NCI-H1436 treated with DMSO at 0.1 percent for 48 hours (cell line): ENCODE measurements around the gene LRP8.

Source experiments
- DNase-seq: peaks from one replicate; lab custom pipeline; 2025; lab: John Stamatoyannopoulos, UW

LRP8 gene

GRCh38 chr1:53321776-53322602 is 5.9 kb downstream of the LRP8 start:
- no peak for DNase-seq

GRCh38 chr1:53321366-53321765 is 6.5 kb downstream of the LRP8 start:
- no peak for DNase-seq

GRCh38 chr1:53320646-53321045 is 7.2 kb downstream of the LRP8 start:
- no peak for DNase-seq

GRCh38 chr1:53319296-53320101 is 8.4 kb downstream of the LRP8 start:
- DNase-seq = no peak

- no peak for DNase-seq
These were observed 10.0 kb downstream of the LRP8 start for GRCh38 chr1:53317646-53318539.

- no peak for DNase-seq
These were observed 10.9 kb downstream of the LRP8 start for GRCh38 chr1:53316766-53317581.

GRCh38 chr1:53316424-53316765 is 11.5 kb downstream of the LRP8 start:
- no peak for DNase-seq

GRCh38 chr1:53315456-53316423 is 12.1 kb downstream of the LRP8 start:
- DNase-seq = no peak

GRCh38 chr1:53315046-53315445 is 12.8 kb downstream of the LRP8 start:
- DNase-seq = no peak

GRCh38 chr1:53314606-53315005 is 13.3 kb downstream of the LRP8 start:
- DNase-seq = no peak

GRCh38 chr1:53314096-53314495 is 13.8 kb downstream of the LRP8 start:
- DNase-seq = no peak

- DNase-seq = no peak
These were observed 14.3 kb downstream of the LRP8 start for GRCh38 chr1:53313556-53313955.

GRCh38 chr1:53311702-53312305 is 16.1 kb downstream of the LRP8 start:
- DNase-seq = no peak

- DNase-seq = no peak
These were observed 16.8 kb downstream of the LRP8 start for GRCh38 chr1:53310847-53311681.

- DNase-seq = no peak
These were observed 18.1 kb downstream of the LRP8 start for GRCh38 chr1:53309802-53310201.

GRCh38 chr1:53308506-53308905 is 19.4 kb downstream of the LRP8 start:
- DNase-seq = no peak

- DNase-seq = no peak
These were observed 20.8 kb downstream of the LRP8 start for GRCh38 chr1:53307037-53307436.

- no peak for DNase-seq
These were observed 21.7 kb downstream of the LRP8 start for GRCh38 chr1:53306168-53306567.

GRCh38 chr1:53305650-53306049 is 22.2 kb downstream of the LRP8 start:
- no peak for DNase-seq
